NCI-H2196 (cell line): ENCODE data around the gene MYL12A.

Source experiments
- DNase-seq: peaks from one replicate; lab custom pipeline; 2025; ENCODE audit not compliant: unreplicated experiment; lab: John Stamatoyannopoulos, UW

Gene MYL12A

GRCh38 chr18:3254725-3255124 is 7.1 kb downstream of the MYL12A start:
- no peak for DNase-seq

- peak; percentile 33 for DNase-seq
Measured at GRCh38 chr18:3255611-3256165, 8.1 kb downstream of the MYL12A start.

- DNase-seq, result peak; percentile 32
Measured at GRCh38 chr18:3256693-3257626, 9.4 kb downstream of the MYL12A start.

GRCh38 chr18:3257627-3258120 is 10.1 kb downstream of the MYL12A start:
- DNase-seq, result no peak

- no peak for DNase-seq
Measured at GRCh38 chr18:3260995-3261372, 13.4 kb downstream of the MYL12A start.

- DNase-seq, result peak; percentile 90
Measured at GRCh38 chr18:3261373-3262233, 14.0 kb downstream of the MYL12A start, which contains the start of gene MYL12B. Gene MYL12B (plus strand): TSS chr18:3262133. CDS start chr18:3272899, 10,766 bp downstream.

GRCh38 chr18:3262234-3263131 is 14.9 kb downstream of the MYL12A start:
- DNase-seq, result no peak

- DNase-seq, result no peak
Measured at GRCh38 chr18:3263132-3263700, 15.6 kb downstream of the MYL12A start.

- no peak for DNase-seq
Measured at GRCh38 chr18:3264362-3264761, 16.8 kb downstream of the MYL12A start.

GRCh38 chr18:3265564-3266033 is 18.0 kb downstream of the MYL12A start:
- no peak for DNase-seq

GRCh38 chr18:3266062-3266608 is 18.5 kb downstream of the MYL12A start:
- no peak for DNase-seq

GRCh38 chr18:3268306-3268705 is 20.7 kb downstream of the MYL12A start:
- DNase-seq, result no peak

- no peak for DNase-seq
Measured at GRCh38 chr18:3269241-3269913, 21.8 kb downstream of the MYL12A start.

- DNase-seq, result no peak
Measured at GRCh38 chr18:3269914-3270299, 22.3 kb downstream of the MYL12A start.

GRCh38 chr18:3273042-3273441 is 25.4 kb downstream of the MYL12A start:
- no peak for DNase-seq

GRCh38 chr18:3277643-3278213 is 30.1 kb downstream of the MYL12A start:
- peak; percentile 55 for DNase-seq

GRCh38 chr18:3279201-3280185 is 31.9 kb downstream of the MYL12A start:
- no peak for DNase-seq
